AG10803 (cell line): ENCODE measurements around the gene DHRS12.
A peak's percentile ranks its signal among the peaks of the same experiment; 100 is the strongest.

Source experiments
- DNase-seq: peaks from one replicate; pipeline ENCODE4 v3.0.0; 2010; ENCODE audit warnings: low read depth
- H3K4me3 ChIP-seq: 2 replicates; pipeline ENCODE4 v1.5.1; 2011; ENCODE audit warnings: mild to moderate bottlenecking, low read length, control low read depth
- TF ChIP-seq, protein P1 (sequence below): conservative IDR thresholded peaks from 2 replicates; pipeline ENCODE4 v1.5.1; 2011; ENCODE audit warnings: mild to moderate bottlenecking, low read length, control low read depth, inconsistent platforms

Gene DHRS12, protein sequence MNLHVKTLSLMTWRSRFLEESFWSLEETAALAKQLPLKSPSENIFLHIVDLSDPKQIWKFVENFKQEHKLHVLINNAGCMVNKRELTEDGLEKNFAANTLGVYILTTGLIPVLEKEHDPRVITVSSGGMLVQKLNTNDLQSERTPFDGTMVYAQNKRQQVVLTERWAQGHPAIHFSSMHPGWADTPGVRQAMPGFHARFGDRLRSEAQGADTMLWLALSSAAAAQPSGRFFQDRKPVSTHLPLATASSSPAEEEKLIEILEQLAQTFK

GRCh38 chr13:51803422-51804294 lies at the start of gene DHRS12:
Gene DHRS12 (minus strand): TSS chr13:51804163. CDS start chr13:51799659, 4,504 bp downstream.
- peak within 1 kb of the TSS; percentile 82 for H3K4me3 ChIP-seq
- peak; percentile 80 for DNase-seq
- TF ChIP-seq, protein P1, sequence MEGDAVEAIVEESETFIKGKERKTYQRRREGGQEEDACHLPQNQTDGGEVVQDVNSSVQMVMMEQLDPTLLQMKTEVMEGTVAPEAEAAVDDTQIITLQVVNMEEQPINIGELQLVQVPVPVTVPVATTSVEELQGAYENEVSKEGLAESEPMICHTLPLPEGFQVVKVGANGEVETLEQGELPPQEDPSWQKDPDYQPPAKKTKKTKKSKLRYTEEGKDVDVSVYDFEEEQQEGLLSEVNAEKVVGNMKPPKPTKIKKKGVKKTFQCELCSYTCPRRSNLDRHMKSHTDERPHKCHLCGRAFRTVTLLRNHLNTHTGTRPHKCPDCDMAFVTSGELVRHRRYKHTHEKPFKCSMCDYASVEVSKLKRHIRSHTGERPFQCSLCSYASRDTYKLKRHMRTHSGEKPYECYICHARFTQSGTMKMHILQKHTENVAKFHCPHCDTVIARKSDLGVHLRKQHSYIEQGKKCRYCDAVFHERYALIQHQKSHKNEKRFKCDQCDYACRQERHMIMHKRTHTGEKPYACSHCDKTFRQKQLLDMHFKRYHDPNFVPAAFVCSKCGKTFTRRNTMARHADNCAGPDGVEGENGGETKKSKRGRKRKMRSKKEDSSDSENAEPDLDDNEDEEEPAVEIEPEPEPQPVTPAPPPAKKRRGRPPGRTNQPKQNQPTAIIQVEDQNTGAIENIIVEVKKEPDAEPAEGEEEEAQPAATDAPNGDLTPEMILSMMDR = no peak; the same call in 1 of the 2 replicates

- DNase-seq = no peak
These were observed 45.5 kb upstream of the DHRS12 start for GRCh38 chr13:51849145-51850101.

DNA sequence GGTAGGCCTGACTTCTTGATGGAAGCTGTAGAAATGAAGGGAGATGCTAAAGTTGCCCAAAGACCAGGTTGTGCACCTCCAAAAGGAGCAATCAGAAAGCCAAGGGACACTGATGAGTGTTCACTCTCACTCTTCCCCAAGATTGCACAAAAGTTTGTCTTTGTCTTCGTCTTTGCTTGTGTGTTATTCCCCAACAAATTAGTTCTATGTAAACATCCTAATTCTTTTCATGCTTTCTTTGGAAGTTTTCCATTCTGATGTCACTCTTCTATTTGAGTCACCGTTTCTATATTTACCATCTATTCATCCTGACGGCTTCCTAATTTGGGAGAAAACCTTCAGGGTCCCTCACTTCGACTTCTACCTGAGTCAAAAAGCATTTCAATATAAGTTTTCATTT lies 44.7 kb upstream of the DHRS12 start:
- TF ChIP-seq, protein P1 = no peak
- H3K4me3 ChIP-seq = no peak overlapping the region
- DNase-seq = peak; percentile 29

More at GRCh38 chr13:51849145-51850101, 45.5 kb upstream of the DHRS12 start:
- TF ChIP-seq, protein P1 = peak; percentile 58
- no peak overlapping the region for H3K4me3 ChIP-seq

GRCh38 chr13:51846756-51847155 lies 42.8 kb upstream of the DHRS12 start:
- TF ChIP-seq, protein P1 = no peak
- no peak overlapping the region for H3K4me3 ChIP-seq
- no peak for DNase-seq

DNA sequence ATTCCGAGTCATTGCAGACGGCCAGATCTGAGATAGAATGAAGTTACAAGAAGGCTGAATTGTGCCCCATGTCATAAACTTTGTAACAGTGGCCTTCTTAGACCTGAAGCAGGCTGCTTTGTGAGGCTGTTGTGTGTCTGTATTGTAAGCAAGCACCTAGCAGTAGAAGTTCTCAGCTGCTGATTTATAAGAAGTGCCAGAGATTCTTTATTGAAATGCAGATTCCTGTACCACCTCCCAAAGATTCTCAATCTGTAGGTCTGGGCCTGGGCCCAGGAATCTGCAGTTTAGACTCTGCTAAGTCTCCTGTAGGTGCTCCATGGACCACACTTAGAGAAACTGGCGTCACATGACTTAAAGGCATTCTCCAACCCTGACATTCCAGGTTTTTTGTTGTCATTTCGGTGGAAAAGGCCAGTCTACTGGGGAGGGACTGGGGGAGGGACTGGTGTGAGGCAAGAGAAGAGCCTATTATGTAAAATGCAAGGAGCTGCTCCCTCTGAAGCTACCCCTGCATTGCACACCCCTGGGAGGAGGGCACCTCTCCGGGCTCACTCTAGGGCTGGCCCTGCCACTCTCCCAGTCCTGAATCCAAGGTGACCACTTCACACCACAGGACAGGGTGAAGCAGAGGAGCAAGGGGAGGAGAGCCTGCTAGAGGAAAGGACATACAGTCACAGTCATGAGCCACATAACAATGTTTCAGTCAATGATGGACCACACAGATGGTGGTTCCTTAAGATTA lies 41.8 kb upstream of the DHRS12 start:
- H3K4me3 ChIP-seq = no peak overlapping the region
- TF ChIP-seq, protein P1 = no peak

More for the DNA sequence above, 41.8 kb upstream of the DHRS12 start:
- DNase-seq = no peak
